WTC11 (cell line): ENCODE results near the gene OCA2. TPM values are rescaled to one million over a fixed set of nuclear protein-coding genes. Genes with fewer than 3 reads are reported as not detected.
"Not testable (repeated sequence)": the region's sequence is repeated elsewhere in the genome, so short reads cannot be mapped to it uniquely, and the experiment has no call there.

Experiments used
- ATAC-seq: fragments of 200-7000 bp; cut with Tn5 transposase; 2 replicates; pipeline ENCODE4 v1.10.0; 2021; ENCODE audit warnings: mild to moderate bottlenecking, moderate library complexity
- CTCF ChIA-PET: fragments of 300-600 bp; sonication (Branson Sonifier 250); formaldehyde crosslinking; loops from one replicate; lab custom pipeline; 2021; ENCODE audit warnings: antibody characterized with exemption; lab: Charles Lee
- POLR2A ChIA-PET: fragments of 350-600 bp; sonication (Branson Sonifier 250); formaldehyde crosslinking; loops from one replicate; lab custom pipeline; 2021; ENCODE audit warnings: antibody characterized with exemption; lab: Charles Lee
- DNase-seq: peaks from one replicate; pipeline ENCODE4 v3.0.0; 2021; ENCODE audit warnings: low spot score
- H3K27ac Mint-ChIP-seq: 2 replicates; pipeline ENCODE4 v1.8.0; 2021; ENCODE audit warnings: mixed read lengths
- H3K27me3 Mint-ChIP-seq: 2 replicates; pipeline ENCODE4 v1.8.0; 2021; ENCODE audit warnings: low read depth, mild to moderate bottlenecking, moderate library complexity, mixed read lengths
- H3K36me3 Mint-ChIP-seq: 2 replicates; pipeline ENCODE4 v1.8.0; 2021; ENCODE audit warnings: mixed read lengths
- H3K4me1 Mint-ChIP-seq: 2 replicates; pipeline ENCODE4 v1.8.0; 2022; ENCODE audit warnings: mixed read lengths
- H3K4me3 Mint-ChIP-seq: 2 replicates; pipeline ENCODE4 v1.8.0; 2021; ENCODE audit warnings: mild to moderate bottlenecking, moderate library complexity, mixed read lengths
- H3K9me3 Mint-ChIP-seq: 2 replicates; pipeline ENCODE4 v1.8.0; 2021; ENCODE audit warnings: mixed read lengths
- ATF2 ChIP-seq: sonication (generic); formaldehyde crosslinking; IDR thresholded peaks from 2 replicates; pipeline ENCODE4 v1.8.1; 2022; ENCODE audit warnings: low read depth, missing genetic modification reagents, borderline replicate concordance
- FOXP1 ChIP-seq: sonication (generic); formaldehyde crosslinking; IDR thresholded peaks from 2 replicates; pipeline ENCODE4 v1.8.0; 2022; ENCODE audit warnings: missing genetic modification reagents, mild to moderate bottlenecking, moderate library complexity, borderline replicate concordance
- HMGA2 ChIP-seq: fragments of 250-450 bp; sonication (Bioruptor Pico); IDR thresholded peaks from 2 replicates; pipeline ENCODE4 v1.4.0; 2021; ENCODE audit warnings: mild to moderate bottlenecking, moderate library complexity
- JUN ChIP-seq: sonication (generic); formaldehyde crosslinking; IDR thresholded peaks from 2 replicates; pipeline ENCODE4 v1.8.0; 2023; ENCODE audit warnings: mild to moderate bottlenecking, missing genetic modification reagents
- MLX ChIP-seq: sonication (generic); formaldehyde crosslinking; IDR thresholded peaks from 2 replicates; pipeline ENCODE4 v1.8.1; 2023; ENCODE audit warnings: mild to moderate bottlenecking, missing genetic modification reagents, moderate library complexity
- NFYB ChIP-seq: sonication (generic); formaldehyde crosslinking; conservative IDR thresholded peaks from 2 replicates; pipeline ENCODE4 v1.8.0; 2022; ENCODE audit warnings: low read depth, missing genetic modification reagents
- NR2C2 ChIP-seq: sonication (generic); formaldehyde crosslinking; IDR thresholded peaks from 2 replicates; pipeline ENCODE4 v1.8.0; 2022; ENCODE audit warnings: mild to moderate bottlenecking, missing genetic modification reagents
- SMAD3 ChIP-seq: sonication (generic); formaldehyde crosslinking; IDR thresholded peaks from 2 replicates; pipeline ENCODE4 v1.8.0; 2022; ENCODE audit warnings: missing genetic modification reagents, mild to moderate bottlenecking, borderline replicate concordance
- TEAD1 ChIP-seq: sonication (generic); formaldehyde crosslinking; IDR thresholded peaks from 2 replicates; pipeline ENCODE4 v1.8.0; 2022; ENCODE audit warnings: mild to moderate bottlenecking, missing genetic modification reagents
- ZBTB43 ChIP-seq: sonication (generic); formaldehyde crosslinking; IDR thresholded peaks from 2 replicates; pipeline ENCODE4 v1.8.1; 2023; ENCODE audit warnings: mild to moderate bottlenecking, missing genetic modification reagents
- ZNF138 ChIP-seq: sonication (generic); formaldehyde crosslinking; conservative IDR thresholded peaks from 2 replicates; pipeline ENCODE4 v1.8.1; 2022; ENCODE audit warnings: mild to moderate bottlenecking, moderate library complexity, missing genetic modification reagents
- ZNF425 ChIP-seq: fragments of 250-450 bp; sonication (Bioruptor Pico); conservative IDR thresholded peaks from 2 replicates; pipeline ENCODE4 v1.9.0; 2021; ENCODE audit warnings: mild to moderate bottlenecking
- total RNA-seq: library from RNA; stranded (reverse); gene quantifications from 3 replicates; pipeline ENCODE4 v1.2.3, GENCODE V29; 2021
- TF ChIP-seq, protein P1 (sequence below): fragments of 200-600 bp; IDR thresholded peaks from 2 replicates; pipeline ENCODE4 v1.8.0; 2022; ENCODE audit warnings: antibody characterized with exemption
- TF ChIP-seq, protein P2 (sequence below): sonication (generic); formaldehyde crosslinking; conservative IDR thresholded peaks from 2 replicates; pipeline ENCODE4 v1.8.1; 2022; ENCODE audit warnings: mild to moderate bottlenecking, missing genetic modification reagents

OCA2 gene
- total RNA-seq, 1 experiment from 2014 or later = 0.39 TPM

DNA sequence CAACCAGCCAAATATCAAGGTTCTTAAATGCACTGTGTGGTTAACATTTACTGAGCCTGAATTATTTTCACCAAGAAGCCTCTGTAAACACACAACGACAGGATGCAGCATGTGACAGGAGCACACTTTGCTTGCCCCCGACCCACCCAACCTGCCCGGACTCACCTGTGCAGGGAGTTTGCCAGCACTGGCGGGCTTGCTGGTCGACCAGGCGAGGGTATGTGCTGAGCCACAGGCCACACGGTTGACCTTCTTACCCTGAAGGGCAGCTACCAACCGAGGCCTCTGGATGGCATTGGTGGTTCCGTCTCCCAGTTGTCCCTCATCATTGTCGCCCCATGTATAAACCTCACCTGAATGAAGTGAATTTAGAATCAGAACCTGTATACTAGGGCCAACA, 25.7 kb upstream of the OCA2 start (continued):
- TF ChIP-seq ZNF425 (CRISPR knock-in tag) = no peak

DNA sequence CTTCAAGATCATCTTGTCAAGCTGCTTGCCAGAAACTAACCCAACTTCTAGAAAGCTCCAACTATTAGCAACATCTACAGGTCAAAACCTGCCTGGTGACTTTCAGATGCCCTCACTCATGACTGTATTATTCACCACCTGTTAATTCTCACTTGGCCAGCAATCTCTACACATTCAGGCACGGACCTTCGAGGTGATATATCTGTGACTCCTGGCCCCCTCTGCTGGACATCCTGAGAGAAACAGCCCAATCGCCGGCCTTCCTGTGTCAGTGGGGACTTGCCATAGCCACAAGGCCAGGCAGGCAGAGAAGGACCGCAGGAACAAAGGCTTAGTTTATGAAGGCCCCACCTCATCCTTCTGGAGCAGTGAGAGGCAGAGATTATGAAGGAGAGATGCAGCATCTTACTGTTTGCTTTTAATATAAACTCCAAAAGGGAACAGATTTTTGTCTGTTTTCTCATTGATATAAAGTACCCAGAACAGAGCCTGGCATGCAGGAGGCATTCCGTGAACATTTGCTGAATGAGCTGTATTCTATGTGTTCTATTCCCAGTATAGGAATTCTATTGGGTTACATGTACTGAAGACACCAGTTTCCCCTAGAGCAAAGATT, 24.4 kb upstream of the OCA2 start:
- ATAC-seq = peak; percentile 93
- TF ChIP-seq, protein P1, sequence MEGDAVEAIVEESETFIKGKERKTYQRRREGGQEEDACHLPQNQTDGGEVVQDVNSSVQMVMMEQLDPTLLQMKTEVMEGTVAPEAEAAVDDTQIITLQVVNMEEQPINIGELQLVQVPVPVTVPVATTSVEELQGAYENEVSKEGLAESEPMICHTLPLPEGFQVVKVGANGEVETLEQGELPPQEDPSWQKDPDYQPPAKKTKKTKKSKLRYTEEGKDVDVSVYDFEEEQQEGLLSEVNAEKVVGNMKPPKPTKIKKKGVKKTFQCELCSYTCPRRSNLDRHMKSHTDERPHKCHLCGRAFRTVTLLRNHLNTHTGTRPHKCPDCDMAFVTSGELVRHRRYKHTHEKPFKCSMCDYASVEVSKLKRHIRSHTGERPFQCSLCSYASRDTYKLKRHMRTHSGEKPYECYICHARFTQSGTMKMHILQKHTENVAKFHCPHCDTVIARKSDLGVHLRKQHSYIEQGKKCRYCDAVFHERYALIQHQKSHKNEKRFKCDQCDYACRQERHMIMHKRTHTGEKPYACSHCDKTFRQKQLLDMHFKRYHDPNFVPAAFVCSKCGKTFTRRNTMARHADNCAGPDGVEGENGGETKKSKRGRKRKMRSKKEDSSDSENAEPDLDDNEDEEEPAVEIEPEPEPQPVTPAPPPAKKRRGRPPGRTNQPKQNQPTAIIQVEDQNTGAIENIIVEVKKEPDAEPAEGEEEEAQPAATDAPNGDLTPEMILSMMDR = peak; percentile 60
- no peak for TF ChIP-seq HMGA2 (CRISPR knock-in tag)
- no peak overlapping the region for H3K4me3 Mint-ChIP-seq
- no peaks in the 10 kb centered on the region for H3K9me3 Mint-ChIP-seq
- peaks cover 57% of the 10 kb centered on the region for H3K36me3 Mint-ChIP-seq
- ChIA-PET CTCF (interaction anchor here (0.9 to 1.5 kb wide), 3 partner anchors 15 to 102 kb away, joined by 3 to 8 read pairs (median 3); no protein-coding TSS in a partner anchor), POLR2A (no interaction called here)
- H3K27ac Mint-ChIP-seq = no peak overlapping the region; the same call in 1 of the 2 replicates
- no peaks in the 10 kb centered on the region for H3K4me1 Mint-ChIP-seq
- no peaks in the 10 kb centered on the region for H3K27me3 Mint-ChIP-seq
- DNase-seq = peak; percentile 84

DNA sequence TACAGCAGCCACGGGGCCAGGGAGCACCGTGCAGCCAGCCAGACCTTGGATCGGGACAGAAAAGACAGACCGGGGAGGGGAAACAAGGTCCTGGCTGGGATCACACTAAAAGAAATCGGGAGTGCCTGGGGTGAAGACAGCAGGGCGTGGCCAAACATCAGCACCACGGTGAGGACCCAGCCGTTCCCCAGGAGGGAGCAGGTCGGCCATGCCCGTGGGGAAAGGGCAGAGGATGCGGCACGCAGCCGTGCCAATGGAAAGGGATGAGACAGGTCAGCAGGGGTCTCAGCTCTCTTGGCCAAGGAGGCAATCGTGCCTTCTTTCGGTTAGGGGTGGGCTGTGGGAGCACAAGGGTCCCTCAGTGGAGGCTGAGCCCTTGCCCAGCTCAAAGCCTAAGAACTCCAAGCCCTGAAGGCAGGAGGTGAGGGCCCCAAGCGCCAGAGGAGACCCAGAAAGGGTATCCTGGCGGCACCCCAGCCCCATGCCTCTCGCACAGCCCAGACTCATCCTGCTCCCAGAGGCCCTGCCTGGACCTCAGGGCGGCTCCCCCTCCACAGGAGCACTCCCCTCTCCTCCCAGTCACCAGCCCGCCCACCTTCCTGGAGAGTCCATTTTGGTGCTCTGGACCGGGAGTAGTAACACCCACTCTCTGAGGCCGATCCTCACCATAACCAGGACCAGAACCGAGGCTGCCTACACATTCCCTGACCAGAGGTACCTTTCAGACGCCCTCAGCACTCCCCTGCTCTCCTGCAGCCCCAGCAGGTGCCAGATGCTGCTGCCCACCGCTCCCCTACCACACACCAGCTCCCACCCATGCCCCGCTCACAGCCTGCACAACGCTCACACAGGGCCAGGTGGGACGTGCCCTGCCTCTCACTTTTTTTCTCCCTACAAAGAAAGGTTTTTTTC, 23.2 kb upstream of the OCA2 start:
- Mint-ChIP-seq H3K27me3 (no peaks in the 10 kb centered on the region), H3K36me3 (peaks cover 56% of the 10 kb centered on the region), H3K4me1 (no peaks in the 10 kb centered on the region), H3K27ac (no peak overlapping the region), H3K4me3 (no peak overlapping the region), H3K9me3 (no peaks in the 10 kb centered on the region)
- no peak for TF ChIP-seq JUN (CRISPR knock-in tag)
- no peak for TF ChIP-seq ZNF138 (CRISPR knock-in tag)
- TF ChIP-seq NFYB (CRISPR knock-in tag) = no peak
- no peak for TF ChIP-seq TEAD1 (CRISPR knock-in tag)
- TF ChIP-seq NR2C2 (CRISPR knock-in tag) = no peak
- TF ChIP-seq FOXP1 = no peak
- no peak for TF ChIP-seq SMAD3 (CRISPR knock-in tag)
- no peak for DNase-seq
- CTCF ChIA-PET = interaction anchor here (1.5 kb wide), 1 partner anchor 63 kb away, joined by 3 read pairs; no protein-coding TSS in a partner anchor
- POLR2A ChIA-PET = no interaction called here
- ATAC-seq = no peak

DNA sequence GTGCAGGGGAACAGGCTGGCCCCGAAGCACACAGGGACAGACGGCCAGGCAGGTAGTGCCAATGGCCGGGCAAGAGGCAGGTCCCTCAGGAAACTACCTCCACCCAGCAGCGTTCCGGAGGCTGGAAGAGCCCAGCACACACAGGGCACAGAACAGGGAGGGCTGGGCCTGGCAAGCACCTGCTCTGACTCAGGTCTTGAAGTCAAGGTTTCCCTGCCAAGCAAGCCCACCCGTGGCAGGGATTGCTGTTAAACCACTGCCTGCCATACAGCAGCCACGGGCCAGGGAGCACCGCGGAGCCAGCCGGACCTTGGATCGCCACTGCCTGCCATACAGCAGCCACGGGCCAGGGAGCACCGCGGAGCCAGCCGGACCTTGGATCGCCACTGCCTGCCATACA, 22.5 kb upstream of the OCA2 start:
- peaks cover 58% of the 10 kb centered on the region for H3K36me3 Mint-ChIP-seq
- H3K4me3 Mint-ChIP-seq, H3K9me3 Mint-ChIP-seq, ATAC-seq, CTCF ChIA-PET, H3K4me1 Mint-ChIP-seq, POLR2A ChIA-PET, H3K27me3 Mint-ChIP-seq, DNase-seq, H3K27ac Mint-ChIP-seq: not testable (repeated sequence)

DNA sequence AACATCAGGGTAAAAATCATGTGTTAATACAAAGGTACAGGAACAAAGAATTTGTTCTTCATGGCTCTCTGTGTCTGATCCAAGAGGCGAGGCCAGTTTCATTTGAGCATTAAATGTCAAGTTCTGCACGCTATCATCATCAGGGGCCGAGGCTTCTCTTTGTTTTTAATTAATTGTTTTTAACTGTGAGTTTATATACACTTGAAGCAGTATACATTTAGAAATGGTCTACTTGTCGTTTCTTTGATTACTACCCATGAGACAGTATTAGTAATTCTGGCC, 21.2 kb upstream of the OCA2 start:
- H3K27me3 Mint-ChIP-seq = no peaks in the 10 kb centered on the region
- POLR2A ChIA-PET = no interaction called here
- CTCF ChIA-PET = no interaction called here
- ATAC-seq (no peak), DNase-seq (no peak)
- H3K27ac Mint-ChIP-seq = no peak overlapping the region
- no peak overlapping the region for H3K4me3 Mint-ChIP-seq
- H3K9me3 Mint-ChIP-seq = no peaks in the 10 kb centered on the region
- H3K36me3 Mint-ChIP-seq = peaks cover 68% of the 10 kb centered on the region
- no peaks in the 10 kb centered on the region for H3K4me1 Mint-ChIP-seq
- TF ChIP-seq, protein P2, sequence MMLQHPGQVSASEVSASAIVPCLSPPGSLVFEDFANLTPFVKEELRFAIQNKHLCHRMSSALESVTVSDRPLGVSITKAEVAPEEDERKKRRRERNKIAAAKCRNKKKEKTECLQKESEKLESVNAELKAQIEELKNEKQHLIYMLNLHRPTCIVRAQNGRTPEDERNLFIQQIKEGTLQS (CRISPR knock-in tag) = no peak
- no peak for TF ChIP-seq ZBTB43 (CRISPR knock-in tag)
- no peak for TF ChIP-seq MLX (CRISPR knock-in tag)
- TF ChIP-seq ATF2 = no peak
- no peak for TF ChIP-seq JUN (CRISPR knock-in tag)
